ENCODE results near the gene PAPPA.

Gene PAPPA

DNA sequence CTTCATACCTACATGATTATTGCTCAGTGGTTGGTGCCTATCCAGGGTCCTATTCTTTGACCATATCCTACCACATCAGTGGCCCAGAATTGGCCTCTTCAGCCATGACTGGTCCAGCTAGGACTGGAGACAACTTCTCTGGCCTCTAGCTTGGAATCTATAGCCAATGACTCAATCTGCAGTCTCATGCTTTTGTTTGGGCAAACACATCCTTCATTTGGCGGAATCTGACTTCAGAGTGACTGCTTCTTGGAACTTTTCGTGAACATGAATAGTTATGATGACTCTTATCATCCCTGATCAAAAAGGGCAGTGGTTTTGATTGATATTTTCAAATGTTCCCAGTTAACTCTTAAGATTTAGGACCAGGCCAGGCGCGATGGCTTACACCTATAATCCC is 134.1 kb downstream of the PAPPA start:
- H3K4me1 ChIP-seq (ENCODE audit: control insufficient read depth, insufficient read depth, low read length) = peaks cover 16% of the 10 kb centered on the region
- H3K4me3 ChIP-seq (ENCODE audit: low read length) = no peak overlapping the region
- H3K9ac ChIP-seq (ENCODE audit: low read depth, low read length) = no peak overlapping the region
- peaks cover 48% of the 10 kb centered on the region for H3K27me3 ChIP-seq (ENCODE audit: control insufficient read depth, insufficient read depth, low read length)
- no peaks in the 10 kb centered on the region for H3K9me3 ChIP-seq (replicated peaks; ENCODE audit: low read length)
- H3K36me3 ChIP-seq (ENCODE audit: insufficient read depth, low read length) = no peaks in the 10 kb centered on the region
- H3K4me2 ChIP-seq (ENCODE audit: low read length) = no peak overlapping the region

DNA sequence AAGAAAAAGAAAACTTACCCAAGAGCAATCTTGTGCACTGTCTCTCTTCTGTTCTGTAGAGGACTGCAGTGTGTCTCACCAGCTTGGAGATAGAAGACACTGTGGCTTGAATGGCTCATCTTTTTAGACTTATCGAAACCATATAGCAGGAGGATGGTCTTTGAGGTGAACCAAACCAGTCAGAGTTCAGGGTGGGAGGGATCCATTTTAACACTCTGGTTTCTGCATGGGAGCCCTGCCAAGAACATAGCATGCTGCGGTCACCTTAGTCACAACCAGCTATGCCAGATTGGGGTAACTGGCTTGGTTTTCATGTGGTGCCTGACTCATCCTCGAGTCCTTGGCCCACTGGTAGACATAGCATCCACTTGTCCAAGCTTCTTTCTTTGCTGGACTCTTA is 135.1 kb downstream of the PAPPA start:
- H3K4me1 ChIP-seq (ENCODE audit: control insufficient read depth, insufficient read depth, low read length) = peaks cover 16% of the 10 kb centered on the region
- H3K9ac ChIP-seq (ENCODE audit: low read depth, low read length) = no peak overlapping the region
- H3K9me3 ChIP-seq (replicated peaks; ENCODE audit: low read length) = no peaks in the 10 kb centered on the region
- no peaks in the 10 kb centered on the region for H3K36me3 ChIP-seq (ENCODE audit: insufficient read depth, low read length)
- no peak overlapping the region for H3K4me3 ChIP-seq (ENCODE audit: low read length)
- H3K27me3 ChIP-seq (ENCODE audit: control insufficient read depth, insufficient read depth, low read length) = peaks cover 46% of the 10 kb centered on the region
- H3K4me2 ChIP-seq (ENCODE audit: low read length) = peak overlapping the region; percentile 31

DNA sequence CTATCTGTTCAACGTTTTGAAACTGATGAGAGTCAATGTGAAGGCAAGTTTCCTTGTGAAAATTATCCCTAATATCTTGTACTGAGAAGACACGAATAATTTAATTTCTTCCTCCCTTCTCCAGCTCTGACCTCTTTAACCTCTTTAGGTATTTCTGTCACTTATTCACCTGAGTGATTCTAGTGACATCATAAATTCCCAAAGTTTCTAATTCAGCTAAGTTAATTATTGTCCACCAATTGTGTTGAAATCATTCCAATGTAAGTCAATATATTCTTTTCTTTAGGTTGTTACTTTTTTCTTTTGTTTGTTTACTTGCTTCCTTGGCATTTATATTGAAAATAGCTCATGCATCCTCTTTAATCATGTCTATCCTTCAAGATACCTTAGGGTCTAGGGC is 143.8 kb downstream of the PAPPA start:
- no peak overlapping the region for H3K9ac ChIP-seq (ENCODE audit: low read depth, low read length)
- H3K9me3 ChIP-seq (replicated peaks; ENCODE audit: low read length) = no peaks in the 10 kb centered on the region
- no peak overlapping the region for H3K4me2 ChIP-seq (ENCODE audit: low read length)
- peaks cover 50% of the 10 kb centered on the region for H3K27me3 ChIP-seq (ENCODE audit: control insufficient read depth, insufficient read depth, low read length)
- H3K4me3 ChIP-seq (ENCODE audit: low read length) = no peak overlapping the region
- H3K36me3 ChIP-seq (ENCODE audit: insufficient read depth, low read length) = no peaks in the 10 kb centered on the region
- no peaks in the 10 kb centered on the region for H3K4me1 ChIP-seq (ENCODE audit: control insufficient read depth, insufficient read depth, low read length)

DNA sequence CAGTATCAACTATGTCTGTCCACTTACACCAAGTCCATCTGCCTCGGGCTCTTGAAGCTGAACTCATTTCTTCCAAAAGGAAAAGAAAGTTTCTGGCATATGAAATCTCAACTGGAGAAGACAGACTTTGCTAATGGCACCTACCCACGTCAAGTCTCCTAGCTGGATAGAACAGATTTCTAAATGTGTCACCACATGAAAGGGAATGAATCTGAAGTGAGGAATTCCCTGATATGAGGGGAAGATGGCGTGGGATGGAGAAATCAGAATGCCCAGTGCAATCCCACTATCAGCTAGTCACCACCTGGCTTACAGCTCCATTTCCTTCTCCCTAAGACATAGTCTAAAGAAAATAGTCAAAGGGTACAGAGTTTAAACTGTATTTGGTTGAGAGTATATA is 144.7 kb downstream of the PAPPA start:
- Histone ChIP-seq H3K27me3 (ENCODE audit: control insufficient read depth, insufficient read depth, low read length) (peaks cover 43% of the 10 kb centered on the region), H3K4me2 (ENCODE audit: low read length) (no peak overlapping the region), H3K4me3 (ENCODE audit: low read length) (no peak overlapping the region), H3K9me3 (replicated peaks; ENCODE audit: low read length) (no peaks in the 10 kb centered on the region), H3K36me3 (ENCODE audit: insufficient read depth, low read length) (no peaks in the 10 kb centered on the region), H3K4me1 (ENCODE audit: control insufficient read depth, insufficient read depth, low read length) (no peaks in the 10 kb centered on the region), H3K9ac (ENCODE audit: low read depth, low read length) (no peak overlapping the region)

DNA sequence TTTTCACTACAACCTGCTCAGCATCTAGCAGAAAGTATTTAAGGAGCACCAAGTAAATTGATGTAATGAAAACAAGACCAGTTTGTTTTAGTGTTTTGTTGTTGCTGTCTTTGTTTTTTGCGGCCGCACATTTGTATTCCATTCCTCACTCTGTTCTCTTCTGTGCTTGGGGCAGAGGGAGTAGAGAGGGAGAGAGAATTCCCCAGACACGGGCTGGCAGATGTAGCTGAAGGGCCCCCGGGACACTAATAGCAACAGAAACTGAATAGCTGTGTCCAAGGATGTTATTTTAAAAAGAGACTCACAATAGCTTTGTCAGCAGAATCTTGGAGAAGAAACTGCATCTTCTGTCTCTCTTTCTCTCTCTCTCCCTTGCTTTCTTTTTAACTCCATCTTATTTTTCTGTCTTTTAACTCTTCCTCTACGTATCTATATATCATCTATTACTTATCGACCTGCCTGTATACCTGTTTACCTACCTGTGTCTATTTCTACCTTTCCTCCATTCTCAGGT is 145.3 kb downstream of the PAPPA start:
- H3K9me3 ChIP-seq (replicated peaks; ENCODE audit: low read length) = no peaks in the 10 kb centered on the region
- no peaks in the 10 kb centered on the region for H3K36me3 ChIP-seq (ENCODE audit: insufficient read depth, low read length)
- no peaks in the 10 kb centered on the region for H3K4me1 ChIP-seq (ENCODE audit: control insufficient read depth, insufficient read depth, low read length)
- H3K4me2 ChIP-seq (ENCODE audit: low read length) = no peak overlapping the region
- no peak overlapping the region for H3K4me3 ChIP-seq (ENCODE audit: low read length)
- peaks cover 40% of the 10 kb centered on the region for H3K27me3 ChIP-seq (ENCODE audit: control insufficient read depth, insufficient read depth, low read length)
- no peak overlapping the region for H3K9ac ChIP-seq (ENCODE audit: low read depth, low read length)

DNA sequence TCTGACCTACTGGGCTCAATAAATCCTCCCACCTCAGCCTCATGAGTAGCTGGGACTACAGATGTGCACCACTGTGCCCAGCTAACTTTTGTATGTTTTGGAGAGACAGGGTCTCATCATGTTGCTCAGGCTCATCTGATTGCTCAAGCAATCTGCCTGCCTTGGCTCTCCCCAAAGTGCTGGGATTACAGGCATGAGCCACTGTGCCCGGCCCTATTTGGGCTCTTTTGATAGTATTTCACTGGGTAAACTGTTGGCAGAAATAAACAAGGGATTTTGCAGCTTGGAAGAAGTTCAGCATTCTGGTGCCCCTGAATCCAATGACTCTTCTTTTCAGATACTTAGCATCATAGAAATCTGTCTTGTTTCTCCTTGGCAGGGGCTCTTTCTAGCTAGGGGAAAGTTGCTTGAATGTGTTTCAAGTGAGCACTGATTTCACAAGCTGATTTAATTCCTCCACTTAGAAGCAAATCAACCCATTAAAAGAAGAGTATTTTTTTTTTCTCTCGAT is 146.8 kb downstream of the PAPPA start:
- no peaks in the 10 kb centered on the region for H3K9me3 ChIP-seq (replicated peaks; ENCODE audit: low read length)
- H3K27me3 ChIP-seq (ENCODE audit: control insufficient read depth, insufficient read depth, low read length) = peaks cover 35% of the 10 kb centered on the region
- no peak overlapping the region for H3K9ac ChIP-seq (ENCODE audit: low read depth, low read length)
- no peaks in the 10 kb centered on the region for H3K36me3 ChIP-seq (ENCODE audit: insufficient read depth, low read length)
- no peak overlapping the region for H3K4me3 ChIP-seq (ENCODE audit: low read length)
- H3K4me2 ChIP-seq (ENCODE audit: low read length) = no peak overlapping the region
- no peaks in the 10 kb centered on the region for H3K4me1 ChIP-seq (ENCODE audit: control insufficient read depth, insufficient read depth, low read length)

DNA sequence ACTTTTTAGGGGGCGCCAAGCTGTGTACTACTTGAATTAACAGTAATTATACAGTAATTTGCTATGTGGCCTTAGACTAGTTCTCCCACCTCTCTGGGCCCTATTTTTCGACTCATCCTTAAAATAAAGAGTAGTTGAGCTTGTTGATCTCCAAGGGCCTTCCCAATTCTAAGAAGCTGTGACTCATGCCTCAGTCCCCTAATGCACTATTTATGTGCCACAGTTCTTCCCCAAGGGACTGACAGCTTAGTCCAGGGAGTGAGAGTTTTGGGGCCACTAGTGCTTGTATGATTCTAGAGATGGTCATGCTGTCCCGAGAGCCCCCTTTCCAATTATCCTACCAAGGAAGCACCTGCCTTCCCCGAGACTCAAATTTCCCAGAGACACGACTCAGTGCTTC is 149.7 kb downstream of the PAPPA start:
- H3K4me3 ChIP-seq (ENCODE audit: low read length) = no peak overlapping the region
- H3K4me1 ChIP-seq (ENCODE audit: control insufficient read depth, insufficient read depth, low read length) = no peaks in the 10 kb centered on the region
- H3K4me2 ChIP-seq (ENCODE audit: low read length) = no peak overlapping the region
- no peak overlapping the region for H3K9ac ChIP-seq (ENCODE audit: low read depth, low read length)
- H3K27me3 ChIP-seq (ENCODE audit: control insufficient read depth, insufficient read depth, low read length) = peaks cover 21% of the 10 kb centered on the region
- H3K9me3 ChIP-seq (replicated peaks; ENCODE audit: low read length) = no peaks in the 10 kb centered on the region
- H3K36me3 ChIP-seq (ENCODE audit: insufficient read depth, low read length) = no peaks in the 10 kb centered on the region

DNA sequence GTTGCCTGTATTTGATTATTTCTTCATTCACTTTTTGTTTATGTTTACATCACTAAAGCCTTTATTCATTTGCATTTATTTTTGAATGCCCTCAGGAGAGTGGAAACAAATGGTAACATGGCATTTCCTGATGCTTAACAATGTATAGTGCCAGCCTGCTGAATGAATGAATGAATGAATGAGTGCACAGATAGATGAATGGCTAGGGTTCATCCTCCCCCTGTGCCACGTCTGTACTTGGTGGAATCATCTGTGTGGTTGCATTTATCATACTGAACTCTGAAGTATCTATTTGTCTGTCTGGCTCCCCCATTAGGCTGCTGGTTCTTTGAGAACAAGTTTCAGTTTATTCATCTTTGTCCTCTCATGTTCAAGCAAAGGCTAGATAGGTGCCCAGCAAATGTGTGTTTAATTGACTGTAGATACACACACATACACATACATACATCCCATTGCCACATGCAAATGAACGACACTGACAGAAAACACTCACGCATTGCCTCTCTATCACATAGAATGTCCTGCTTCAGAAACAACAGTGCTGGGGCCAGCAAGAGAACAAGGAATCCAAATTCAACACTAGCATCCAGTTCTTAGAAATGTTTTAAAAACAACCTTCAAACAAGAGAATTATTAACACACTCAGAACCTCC is 150.4 kb downstream of the PAPPA start:
- Histone ChIP-seq H3K4me2 (ENCODE audit: low read length) (no peak overlapping the region), H3K36me3 (ENCODE audit: insufficient read depth, low read length) (no peaks in the 10 kb centered on the region)

DNA sequence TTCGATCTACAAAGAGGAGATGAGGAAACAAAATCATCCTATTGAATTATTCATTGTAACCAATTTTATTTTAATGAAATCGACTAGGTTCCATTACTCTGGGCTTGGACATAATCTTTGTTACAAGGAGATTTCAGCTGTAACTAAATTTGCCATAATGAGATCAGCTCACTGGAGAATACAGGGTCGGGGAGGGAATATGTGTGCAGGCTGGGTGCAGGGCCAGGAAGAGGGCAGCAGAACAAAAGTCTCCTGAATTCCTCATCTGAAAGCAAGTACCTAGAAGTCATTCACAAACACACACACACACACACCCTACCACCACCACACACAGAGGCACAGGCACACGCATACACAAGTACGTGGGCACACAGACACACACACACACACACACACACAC is 151.2 kb downstream of the PAPPA start:
- H3K4me3 ChIP-seq (ENCODE audit: low read length) = no peak overlapping the region
- no peaks in the 10 kb centered on the region for H3K9me3 ChIP-seq (replicated peaks; ENCODE audit: low read length)
- H3K27me3 ChIP-seq (ENCODE audit: control insufficient read depth, insufficient read depth, low read length) = peaks cover 13% of the 10 kb centered on the region

More for the DNA sequence above, 150.4 kb downstream of the PAPPA start:
- H3K27me3 ChIP-seq (ENCODE audit: control insufficient read depth, insufficient read depth, low read length) = peaks cover 14% of the 10 kb centered on the region
- H3K9ac ChIP-seq (ENCODE audit: low read depth, low read length) = no peak overlapping the region
- no peaks in the 10 kb centered on the region for H3K9me3 ChIP-seq (replicated peaks; ENCODE audit: low read length)
- no peaks in the 10 kb centered on the region for H3K4me1 ChIP-seq (ENCODE audit: control insufficient read depth, insufficient read depth, low read length)
- no peak overlapping the region for H3K4me3 ChIP-seq (ENCODE audit: low read length)

DNA sequence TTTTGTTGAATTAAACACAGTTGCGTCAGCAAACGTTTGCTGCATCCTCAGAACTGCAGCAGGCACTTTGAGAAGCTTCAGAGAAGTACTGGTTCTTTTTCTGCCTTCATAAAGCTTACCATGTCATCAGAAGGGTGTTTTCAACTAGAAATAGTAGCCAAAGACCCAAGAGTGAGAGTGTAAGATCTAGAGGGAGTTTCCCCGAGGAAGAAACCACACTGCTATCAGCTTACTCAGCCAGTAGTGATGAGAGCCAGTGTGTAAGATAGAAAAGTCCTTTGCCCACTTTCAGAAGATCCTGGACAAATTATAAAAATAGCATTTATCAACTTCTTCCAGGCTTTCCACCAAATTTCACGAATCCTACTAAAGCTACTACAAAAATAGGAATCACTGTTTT is 154.5 kb downstream of the PAPPA start:
- no peaks in the 10 kb centered on the region for H3K9me3 ChIP-seq (replicated peaks; ENCODE audit: low read length)
- no peaks in the 10 kb centered on the region for H3K36me3 ChIP-seq (ENCODE audit: insufficient read depth, low read length)
- no peak overlapping the region for H3K9ac ChIP-seq (ENCODE audit: low read depth, low read length)
- H3K4me1 ChIP-seq (ENCODE audit: control insufficient read depth, insufficient read depth, low read length) = no peaks in the 10 kb centered on the region
- H3K27me3 ChIP-seq (ENCODE audit: control insufficient read depth, insufficient read depth, low read length) = peaks cover 21% of the 10 kb centered on the region
- H3K4me2 ChIP-seq (ENCODE audit: low read length) = no peak overlapping the region
- H3K4me3 ChIP-seq (ENCODE audit: low read length) = no peak overlapping the region

More for the DNA sequence above, 151.2 kb downstream of the PAPPA start:
- Histone ChIP-seq H3K4me1 (ENCODE audit: control insufficient read depth, insufficient read depth, low read length) (no peaks in the 10 kb centered on the region), H3K4me2 (ENCODE audit: low read length) (no peak overlapping the region), H3K36me3 (ENCODE audit: insufficient read depth, low read length) (no peaks in the 10 kb centered on the region), H3K9ac (ENCODE audit: low read depth, low read length) (no peak overlapping the region)

DNA sequence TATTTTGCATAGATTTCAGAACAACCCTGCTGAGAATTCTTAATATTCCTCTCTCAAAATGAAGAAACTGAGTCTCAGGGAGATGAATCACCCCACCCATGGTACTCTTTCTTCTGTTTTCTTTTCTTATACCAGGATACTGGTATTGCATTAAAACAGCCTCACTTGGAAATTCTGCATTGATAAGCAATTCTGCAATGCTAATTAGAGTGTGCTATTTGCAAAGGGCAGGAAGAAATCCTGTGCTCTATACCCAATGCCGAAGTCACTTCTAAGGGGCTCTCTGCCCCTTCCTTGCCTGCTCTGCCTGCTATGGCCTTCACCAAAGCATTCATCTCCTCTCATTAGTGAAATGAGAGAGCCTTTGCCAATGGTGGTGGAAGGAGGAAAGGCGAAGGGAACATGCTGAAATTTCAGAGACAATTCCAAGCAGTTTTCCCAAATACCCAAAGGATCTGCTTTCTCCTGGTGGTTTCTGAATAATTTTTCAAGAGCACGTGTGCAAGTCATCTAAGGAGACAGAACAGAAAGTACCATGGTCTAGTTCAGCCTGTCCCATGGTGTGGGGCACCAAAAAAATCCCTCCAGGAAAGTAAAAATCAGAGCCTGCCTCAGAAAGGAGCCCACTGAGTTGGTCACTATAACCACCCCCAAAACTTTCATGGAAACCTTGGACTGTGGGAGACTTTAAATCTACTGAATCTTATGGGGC is 156.5 kb downstream of the PAPPA start:
- H3K9me3 ChIP-seq (replicated peaks; ENCODE audit: low read length) = no peaks in the 10 kb centered on the region
- H3K9ac ChIP-seq (ENCODE audit: low read depth, low read length) = no peak overlapping the region
- no peaks in the 10 kb centered on the region for H3K4me1 ChIP-seq (ENCODE audit: control insufficient read depth, insufficient read depth, low read length)
- no peak overlapping the region for H3K4me3 ChIP-seq (ENCODE audit: low read length)
- H3K36me3 ChIP-seq (ENCODE audit: insufficient read depth, low read length) = no peaks in the 10 kb centered on the region
- no peak overlapping the region for H3K4me2 ChIP-seq (ENCODE audit: low read length)
- H3K27me3 ChIP-seq (ENCODE audit: control insufficient read depth, insufficient read depth, low read length) = peaks cover 28% of the 10 kb centered on the region

Data from skeletal muscle satellite cell (primary cell).